GM12878 (cell line): ENCODE measurements around the gene KCNK7. TPM values are rescaled to one million over a fixed set of nuclear protein-coding genes. Genes with fewer than 3 reads are reported as not detected.

Source experiments
- ATAC-seq: fragments of 200-7000 bp; cut with Tn5 transposase; 3 replicates; pipeline ENCODE4 v1.9.1; 2020; ENCODE audit warnings: mild to moderate bottlenecking, moderate library complexity
- BruUV-seq: library from RNA; stranded (reverse); fragments of 400-500 nt; replicated peaks from 2 replicates; lab custom pipeline; 2021; lab: Mats Ljungman, UMichigan
- CTCF ChIA-PET: fragments of 300-600 bp; sonication (Branson Sonifier 250); formaldehyde crosslinking; extraction: SDS; loops from one replicate; lab custom pipeline; 2021; ENCODE audit warnings: inconsistent platforms; lab: Yijun Ruan, JAX
- POLR2A ChIA-PET: fragments of 350-600 bp; formaldehyde crosslinking; extraction: SDS; loops from one replicate; lab custom pipeline; 2021; ENCODE audit warnings: inconsistent platforms; lab: Charles Lee
- RAD21 ChIA-PET: fragments of 300-600 bp; sonication (Branson Sonifier 250); formaldehyde crosslinking; loops from one replicate; lab custom pipeline; 2023; ENCODE audit warnings: antibody characterized with exemption; ENCODE audit not compliant: unreplicated experiment; lab: Charles Lee
- SMC1A ChIA-PET: fragments of 300-600 bp; sonication (Branson Sonifier 250); formaldehyde crosslinking; loops from one replicate; lab custom pipeline; 2023; ENCODE audit not compliant: unreplicated experiment, uncharacterized antibody; lab: Charles Lee
- DNase-seq: peaks from one replicate; pipeline ENCODE4 v3.0.0-alpha.2; 2011; ENCODE audit warnings: low read depth, low spot score
- FAIRE-seq: peaks from 3 replicates; lab custom pipeline; 2011; peaks lifted over from hg19 to GRCh38; lab: Jason Lieb, UNC
- H2AFZ ChIP-seq: 2 replicates; pipeline ENCODE4 v1.6.0; 2011; ENCODE audit warnings: low read depth, low read length, control low read depth; ENCODE audit not compliant: control insufficient read depth
- H3K27ac ChIP-seq: 2 replicates; pipeline ENCODE4 v1.5.1; 2011; ENCODE audit warnings: control low read depth; ENCODE audit not compliant: control insufficient read depth, insufficient read depth
- H3K27me3 ChIP-seq, 2 experiments: replicated peaks in 1 of 2; 2 replicates each; pipeline versions ENCODE4 v1.6.0 to v1.6.1; 2011; ENCODE audit warnings: low read length in 1 of 2; ENCODE audit not compliant: control insufficient read depth in 2 of 2, insufficient read depth in 2 of 2
- H3K36me3 ChIP-seq, 2 experiments: 2 replicates each; pipeline ENCODE4 v1.5.1; 2011; ENCODE audit warnings: low read length in 1 of 2; ENCODE audit not compliant: control insufficient read depth in 2 of 2, insufficient read depth in 2 of 2
- H3K4me1 ChIP-seq: 2 replicates; pipeline ENCODE4 v1.6.1; 2011; ENCODE audit warnings: mild to moderate bottlenecking, low read length, moderate library complexity, mixed read lengths; ENCODE audit not compliant: control insufficient read depth, insufficient read depth
- H3K4me2 ChIP-seq: 2 replicates; pipeline ENCODE4 v1.6.0; 2011; ENCODE audit warnings: control low read depth; ENCODE audit not compliant: control insufficient read depth, insufficient read depth
- H3K4me3 ChIP-seq: fragments of 200-600 bp; sonication (generic); 2 replicates; pipeline ENCODE4 v1.5.1; 2016
- H3K79me2 ChIP-seq: 2 replicates; pipeline ENCODE4 v1.6.0; 2011; ENCODE audit warnings: low read length; ENCODE audit not compliant: control insufficient read depth, insufficient read depth
- H3K9ac ChIP-seq: 2 replicates; pipeline ENCODE4 v1.8.0; 2011; ENCODE audit warnings: low read length, control low read depth, mixed read lengths; ENCODE audit not compliant: control insufficient read depth, insufficient read depth
- H3K9me3 ChIP-seq: replicated peaks from 3 replicates; pipeline ENCODE4 v1.5.1; 2011; ENCODE audit warnings: mild to moderate bottlenecking, low read length; ENCODE audit not compliant: control insufficient read depth, insufficient read depth
- H4K20me1 ChIP-seq: 2 replicates; pipeline ENCODE4 v1.6.0; 2011; ENCODE audit not compliant: control insufficient read depth, insufficient read depth
- HCFC1 ChIP-seq: fragments of 150-350 bp; IDR thresholded peaks from 2 replicates; pipeline ENCODE4 v1.6.1; 2014; ENCODE audit warnings: low read length
- MEF2A ChIP-seq: IDR thresholded peaks from 2 replicates; pipeline ENCODE4 v1.6.1; 2011; ENCODE audit warnings: low read depth, mild to moderate bottlenecking, low read length, moderate library complexity; ENCODE audit not compliant: insufficient read depth
- NKRF ChIP-seq: fragments of 450-650 bp; conservative IDR thresholded peaks from 2 replicates; pipeline ENCODE4 v1.6.1; 2017; ENCODE audit warnings: mild to moderate bottlenecking, moderate library complexity
- PBX3 ChIP-seq: IDR thresholded peaks from 2 replicates; pipeline ENCODE4 v1.6.1; 2011; ENCODE audit warnings: mild to moderate bottlenecking, low read depth, low read length, moderate library complexity; ENCODE audit not compliant: insufficient replicate concordance
- PKNOX1 ChIP-seq: fragments of 450-650 bp; IDR thresholded peaks from 2 replicates; pipeline ENCODE4 v1.6.1; 2016; ENCODE audit warnings: mild to moderate bottlenecking
- REST ChIP-seq: IDR thresholded peaks from 2 replicates; pipeline ENCODE4 v1.6.1; 2012; ENCODE audit warnings: mild to moderate bottlenecking, low read depth, low read length
- TAF1 ChIP-seq: IDR thresholded peaks from 2 replicates; pipeline ENCODE4 v1.6.1; 2011; ENCODE audit warnings: mild to moderate bottlenecking, low read depth, low read length, borderline replicate concordance
- WGBS: methylation state at CpG from one replicate; pipeline ENCODE4 v1.1.6; 2016; ENCODE audit warnings: low lambda C conversion rate; ENCODE audit not compliant: insufficient replicate concordance, insufficient coverage; ENCODE audit errors: missing lambda C conversion rate; 5-methylcytosine and 5-hydroxymethylcytosine counted together
- in situ Hi-C: fragments of 300-500 bp; cut with MboI; formaldehyde crosslinking; loops from 9 replicates; pipeline ENCODE4 v1.14.3; 2018; ENCODE audit warnings: mixed read lengths
- intact Hi-C: fragments of 100-400 bp; cut with micrococcal nuclease; formaldehyde crosslinking; loops from one replicate; pipeline ENCODE4 v1.14.2; 2022; ENCODE audit not compliant: unreplicated experiment
- polyA plus RNA-seq, 11 experiments: library from polyadenylated mRNA; depleted of rRNA in 4 of 11; unstranded in 6 of 11; stranded (reverse) in 5 of 11; fragments of >200 nt; fragmentation: Nextera tagmentation in 4 of 11; fragmentation: Illumina TruSeq in 1 of 11; extraction: Ambion mirVana in 4 of 11; extraction: Trizol in 1 of 11; gene quantifications; 1 replicate in 1 of 11; 2 replicates in 10 of 11; pipeline versions ENCODE4 v1.2.1 to v1.2.3, GENCODE V29; 2011 to 2016; ENCODE audit warnings: inconsistent platforms in 2 of 11, missing spikeins in 2 of 11, low read depth in 1 of 11
- total RNA-seq, 4 experiments: library from RNA; depleted of rRNA in 3 of 4; stranded (reverse); fragments of >200 nt in 3 of 4; fragmentation: Illumina TruSeq in 1 of 4; extraction: Trizol in 1 of 4; gene quantifications; 2 replicates each; pipeline versions ENCODE4 v1.2.1 to v1.2.3, GENCODE V29; 2013 to 2021

The KCNK7 gene
- total and polyA plus RNA-seq, 10 of the 15 experiments (the other 5 are each of a cell fraction or from before 2014, with no cell fraction given), result 0.11 to 0.54 (median 0.23) TPM; not detected in 7

GRCh38 chr11:65618763-65619162, 23.2 kb upstream of the KCNK7 start:
- CTCF ChIA-PET, result no interaction called here
- in situ Hi-C loops (no loop called here), intact Hi-C loops (no loop called here)
- Histone ChIP-seq H3K27ac (no peak overlapping the region), H3K27me3 (no peaks in the 10 kb centered on the region), H3K36me3 (peaks cover 17 to 21% of the 10 kb centered on the region in 2 experiments; a peak in 3 of 4 replicates), H4K20me1 (no peaks in the 10 kb centered on the region; the same call in 1 of the 2 replicates), H3K9ac (no peak overlapping the region), H3K4me1 (peaks cover 7% of the 10 kb centered on the region; the same call in 1 of the 2 replicates), H3K79me2 (peaks cover 45% of the 10 kb centered on the region), H3K9me3 (no peaks in the 10 kb centered on the region), H3K4me2 (no peak overlapping the region), H3K4me3 (no peak overlapping the region), H2AFZ (no peak overlapping the region)
- DNase-seq (no peak), FAIRE-seq (no peak), ATAC-seq (no peak)
- TF ChIP-seq REST, result no peak
- no peak for TF ChIP-seq NKRF
- TF ChIP-seq HCFC1, result no peak
- no peak for TF ChIP-seq PBX3
- no peak for TF ChIP-seq PKNOX1
- TF ChIP-seq TAF1, result no peak
- no peak for TF ChIP-seq MEF2A
- 97% methylated on average over 11 of the region's 14 CpGs for WGBS
- no TSS peak for BruUV-seq
- SMC1A ChIA-PET, result no interaction called here
- RAD21 ChIA-PET, result no interaction called here
- POLR2A ChIA-PET, result interaction anchor here (1.1 kb wide), 1 partner anchor 19 kb away, joined by 3 read pairs; the partner anchor contains the start of gene SIPA1
